WTC11 (cell line): Measurements from ENCODE around the gene NHERF1. TPM values are rescaled to one million over a fixed set of nuclear protein-coding genes. Genes with fewer than 3 reads are reported as not detected.

Experiments
- ATAC-seq: fragments of 200-7000 bp; cut with Tn5 transposase; 2 replicates; pipeline ENCODE4 v1.10.0; 2021; ENCODE audit warnings: mild to moderate bottlenecking, moderate library complexity
- CTCF ChIA-PET: fragments of 300-600 bp; sonication (Branson Sonifier 250); formaldehyde crosslinking; loops from one replicate; lab custom pipeline; 2021; ENCODE audit warnings: antibody characterized with exemption; lab: Charles Lee
- POLR2A ChIA-PET: fragments of 350-600 bp; sonication (Branson Sonifier 250); formaldehyde crosslinking; loops from one replicate; lab custom pipeline; 2021; ENCODE audit warnings: antibody characterized with exemption; lab: Charles Lee
- DNase-seq: peaks from one replicate; pipeline ENCODE4 v3.0.0; 2021; ENCODE audit warnings: low spot score
- H3K27ac Mint-ChIP-seq: 2 replicates; pipeline ENCODE4 v1.8.0; 2021; ENCODE audit warnings: mixed read lengths
- H3K27me3 Mint-ChIP-seq: 2 replicates; pipeline ENCODE4 v1.8.0; 2021; ENCODE audit warnings: low read depth, mild to moderate bottlenecking, moderate library complexity, mixed read lengths
- H3K36me3 Mint-ChIP-seq: 2 replicates; pipeline ENCODE4 v1.8.0; 2021; ENCODE audit warnings: mixed read lengths
- H3K4me1 Mint-ChIP-seq: 2 replicates; pipeline ENCODE4 v1.8.0; 2022; ENCODE audit warnings: mixed read lengths
- H3K4me3 Mint-ChIP-seq: 2 replicates; pipeline ENCODE4 v1.8.0; 2021; ENCODE audit warnings: mild to moderate bottlenecking, moderate library complexity, mixed read lengths
- H3K9me3 Mint-ChIP-seq: 2 replicates; pipeline ENCODE4 v1.8.0; 2021; ENCODE audit warnings: mixed read lengths
- NFE2L1 ChIP-seq: sonication (generic); formaldehyde crosslinking; IDR thresholded peaks from 2 replicates; pipeline ENCODE4 v1.8.1; 2023; ENCODE audit warnings: missing genetic modification reagents
- NFYB ChIP-seq: sonication (generic); formaldehyde crosslinking; conservative IDR thresholded peaks from 2 replicates; pipeline ENCODE4 v1.8.0; 2022; ENCODE audit warnings: low read depth, missing genetic modification reagents
- NR3C1 ChIP-seq: sonication (generic); formaldehyde crosslinking; conservative IDR thresholded peaks from 2 replicates; pipeline ENCODE4 v1.8.1; 2023; ENCODE audit warnings: low read depth, mild to moderate bottlenecking, missing genetic modification reagents
- SP1 ChIP-seq: sonication (generic); formaldehyde crosslinking; conservative IDR thresholded peaks from 2 replicates; pipeline ENCODE4 v1.8.1; 2022; ENCODE audit warnings: missing genetic modification reagents
- TCF7 ChIP-seq: sonication (generic); formaldehyde crosslinking; IDR thresholded peaks from 2 replicates; pipeline ENCODE4 v1.8.0; 2022; ENCODE audit warnings: mild to moderate bottlenecking, low read depth, missing genetic modification reagents, moderate library complexity
- TEAD1 ChIP-seq: sonication (generic); formaldehyde crosslinking; IDR thresholded peaks from 2 replicates; pipeline ENCODE4 v1.8.0; 2022; ENCODE audit warnings: mild to moderate bottlenecking, missing genetic modification reagents
- total RNA-seq: library from RNA; stranded (reverse); gene quantifications from 3 replicates; pipeline ENCODE4 v1.2.3, GENCODE V29; 2021
- TF ChIP-seq, protein P1 (sequence below): sonication (generic); formaldehyde crosslinking; IDR thresholded peaks from 2 replicates; pipeline ENCODE4 v1.8.1; 2022; ENCODE audit warnings: mild to moderate bottlenecking, missing genetic modification reagents, moderate library complexity, borderline replicate concordance
- TF ChIP-seq, protein P2 (sequence below): sonication (generic); formaldehyde crosslinking; IDR thresholded peaks from 2 replicates; pipeline ENCODE4 v1.8.1; 2022; ENCODE audit warnings: low read depth, mild to moderate bottlenecking, moderate library complexity, missing genetic modification reagents, borderline replicate concordance
- TF ChIP-seq, protein P3 (sequence below): fragments of 200-600 bp; IDR thresholded peaks from 2 replicates; pipeline ENCODE4 v1.8.0; 2022; ENCODE audit warnings: antibody characterized with exemption
- TF ChIP-seq, protein P4 (sequence below): sonication (generic); formaldehyde crosslinking; IDR thresholded peaks from 2 replicates; pipeline ENCODE4 v1.8.0; 2022; ENCODE audit warnings: missing genetic modification reagents
- TF ChIP-seq, protein P5 (sequence below): sonication (generic); formaldehyde crosslinking; IDR thresholded peaks from 2 replicates; pipeline ENCODE4 v1.8.0; 2023; ENCODE audit warnings: mild to moderate bottlenecking, missing genetic modification reagents
- TF ChIP-seq, protein P6 (sequence below): fragments of 250-450 bp; sonication (Bioruptor Pico); IDR thresholded peaks from 2 replicates; pipeline ENCODE4 v1.9.0; 2021; ENCODE audit warnings: mild to moderate bottlenecking

The NHERF1 gene
- total RNA-seq, 1 experiment from 2014 or later = 111 TPM

DNA sequence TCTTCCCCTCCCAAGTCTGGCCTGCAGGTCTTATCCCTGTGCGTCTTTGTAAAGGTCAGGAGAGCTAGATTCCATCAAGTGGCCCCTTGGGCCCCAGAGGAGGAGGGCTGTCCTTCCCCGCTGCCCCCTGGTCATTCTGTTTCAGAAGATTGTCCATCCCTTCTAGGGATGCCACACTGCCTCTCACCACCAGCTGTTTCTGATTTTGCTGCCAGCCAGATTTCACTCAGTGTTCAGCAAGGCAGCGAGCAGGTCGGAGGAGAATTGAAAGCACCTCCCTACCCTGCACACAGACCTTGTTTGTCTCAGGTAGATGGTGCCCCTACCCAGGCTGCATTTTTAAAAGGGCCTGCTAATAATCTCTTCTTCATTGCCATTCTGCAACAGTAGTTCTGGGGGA, 49.4 kb downstream of the NHERF1 start (continued):
- TF ChIP-seq, protein P1, sequence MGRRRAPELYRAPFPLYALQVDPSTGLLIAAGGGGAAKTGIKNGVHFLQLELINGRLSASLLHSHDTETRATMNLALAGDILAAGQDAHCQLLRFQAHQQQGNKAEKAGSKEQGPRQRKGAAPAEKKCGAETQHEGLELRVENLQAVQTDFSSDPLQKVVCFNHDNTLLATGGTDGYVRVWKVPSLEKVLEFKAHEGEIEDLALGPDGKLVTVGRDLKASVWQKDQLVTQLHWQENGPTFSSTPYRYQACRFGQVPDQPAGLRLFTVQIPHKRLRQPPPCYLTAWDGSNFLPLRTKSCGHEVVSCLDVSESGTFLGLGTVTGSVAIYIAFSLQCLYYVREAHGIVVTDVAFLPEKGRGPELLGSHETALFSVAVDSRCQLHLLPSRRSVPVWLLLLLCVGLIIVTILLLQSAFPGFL (CRISPR knock-in tag) = no peak
- TF ChIP-seq NFE2L1 (no peak), SP1 (no peak), TEAD1 (CRISPR knock-in tag) (no peak)
- TF ChIP-seq, protein P2, sequence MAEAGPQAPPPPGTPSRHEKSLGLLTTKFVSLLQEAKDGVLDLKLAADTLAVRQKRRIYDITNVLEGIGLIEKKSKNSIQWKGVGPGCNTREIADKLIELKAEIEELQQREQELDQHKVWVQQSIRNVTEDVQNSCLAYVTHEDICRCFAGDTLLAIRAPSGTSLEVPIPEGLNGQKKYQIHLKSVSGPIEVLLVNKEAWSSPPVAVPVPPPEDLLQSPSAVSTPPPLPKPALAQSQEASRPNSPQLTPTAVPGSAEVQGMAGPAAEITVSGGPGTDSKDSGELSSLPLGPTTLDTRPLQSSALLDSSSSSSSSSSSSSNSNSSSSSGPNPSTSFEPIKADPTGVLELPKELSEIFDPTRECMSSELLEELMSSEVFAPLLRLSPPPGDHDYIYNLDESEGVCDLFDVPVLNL (CRISPR knock-in tag) = no peak
- TF ChIP-seq, all 79 proteins: peak for 0

DNA sequence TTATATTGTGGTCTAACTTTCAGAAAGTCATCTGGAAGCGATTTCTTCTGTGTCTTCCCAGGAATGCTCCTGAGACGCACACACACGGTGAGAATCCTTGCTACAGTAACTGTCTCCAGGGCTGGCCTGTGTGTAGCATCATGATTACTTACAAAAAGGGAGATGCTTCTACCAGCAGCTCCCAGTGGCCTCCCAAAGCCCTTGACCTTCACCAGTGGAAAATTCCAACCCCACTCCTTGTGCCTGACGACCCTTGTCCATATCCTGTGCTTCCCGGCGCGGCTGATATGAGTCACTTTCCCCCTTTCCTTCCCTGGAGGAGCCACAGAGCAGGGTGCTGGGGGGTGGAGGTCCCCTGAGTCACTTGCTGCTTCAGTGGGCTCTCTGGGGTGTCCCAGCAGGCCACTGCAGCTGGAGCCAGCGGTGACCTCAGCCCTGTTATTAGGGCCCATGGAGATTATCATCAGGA, 49.8 kb downstream of the NHERF1 start:
- DNase-seq = no peak
- TF ChIP-seq, protein P3, sequence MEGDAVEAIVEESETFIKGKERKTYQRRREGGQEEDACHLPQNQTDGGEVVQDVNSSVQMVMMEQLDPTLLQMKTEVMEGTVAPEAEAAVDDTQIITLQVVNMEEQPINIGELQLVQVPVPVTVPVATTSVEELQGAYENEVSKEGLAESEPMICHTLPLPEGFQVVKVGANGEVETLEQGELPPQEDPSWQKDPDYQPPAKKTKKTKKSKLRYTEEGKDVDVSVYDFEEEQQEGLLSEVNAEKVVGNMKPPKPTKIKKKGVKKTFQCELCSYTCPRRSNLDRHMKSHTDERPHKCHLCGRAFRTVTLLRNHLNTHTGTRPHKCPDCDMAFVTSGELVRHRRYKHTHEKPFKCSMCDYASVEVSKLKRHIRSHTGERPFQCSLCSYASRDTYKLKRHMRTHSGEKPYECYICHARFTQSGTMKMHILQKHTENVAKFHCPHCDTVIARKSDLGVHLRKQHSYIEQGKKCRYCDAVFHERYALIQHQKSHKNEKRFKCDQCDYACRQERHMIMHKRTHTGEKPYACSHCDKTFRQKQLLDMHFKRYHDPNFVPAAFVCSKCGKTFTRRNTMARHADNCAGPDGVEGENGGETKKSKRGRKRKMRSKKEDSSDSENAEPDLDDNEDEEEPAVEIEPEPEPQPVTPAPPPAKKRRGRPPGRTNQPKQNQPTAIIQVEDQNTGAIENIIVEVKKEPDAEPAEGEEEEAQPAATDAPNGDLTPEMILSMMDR = no peak
- TF ChIP-seq, protein P4, sequence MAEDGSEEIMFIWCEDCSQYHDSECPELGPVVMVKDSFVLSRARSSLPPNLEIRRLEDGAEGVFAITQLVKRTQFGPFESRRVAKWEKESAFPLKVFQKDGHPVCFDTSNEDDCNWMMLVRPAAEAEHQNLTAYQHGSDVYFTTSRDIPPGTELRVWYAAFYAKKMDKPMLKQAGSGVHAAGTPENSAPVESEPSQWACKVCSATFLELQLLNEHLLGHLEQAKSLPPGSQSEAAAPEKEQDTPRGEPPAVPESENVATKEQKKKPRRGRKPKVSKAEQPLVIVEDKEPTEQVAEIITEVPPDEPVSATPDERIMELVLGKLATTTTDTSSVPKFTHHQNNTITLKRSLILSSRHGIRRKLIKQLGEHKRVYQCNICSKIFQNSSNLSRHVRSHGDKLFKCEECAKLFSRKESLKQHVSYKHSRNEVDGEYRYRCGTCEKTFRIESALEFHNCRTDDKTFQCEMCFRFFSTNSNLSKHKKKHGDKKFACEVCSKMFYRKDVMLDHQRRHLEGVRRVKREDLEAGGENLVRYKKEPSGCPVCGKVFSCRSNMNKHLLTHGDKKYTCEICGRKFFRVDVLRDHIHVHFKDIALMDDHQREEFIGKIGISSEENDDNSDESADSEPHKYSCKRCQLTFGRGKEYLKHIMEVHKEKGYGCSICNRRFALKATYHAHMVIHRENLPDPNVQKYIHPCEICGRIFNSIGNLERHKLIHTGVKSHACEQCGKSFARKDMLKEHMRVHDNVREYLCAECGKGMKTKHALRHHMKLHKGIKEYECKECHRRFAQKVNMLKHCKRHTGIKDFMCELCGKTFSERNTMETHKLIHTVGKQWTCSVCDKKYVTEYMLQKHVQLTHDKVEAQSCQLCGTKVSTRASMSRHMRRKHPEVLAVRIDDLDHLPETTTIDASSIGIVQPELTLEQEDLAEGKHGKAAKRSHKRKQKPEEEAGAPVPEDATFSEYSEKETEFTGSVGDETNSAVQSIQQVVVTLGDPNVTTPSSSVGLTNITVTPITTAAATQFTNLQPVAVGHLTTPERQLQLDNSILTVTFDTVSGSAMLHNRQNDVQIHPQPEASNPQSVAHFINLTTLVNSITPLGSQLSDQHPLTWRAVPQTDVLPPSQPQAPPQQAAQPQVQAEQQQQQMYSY (CRISPR knock-in tag) = no peak
- TF ChIP-seq, protein P5, sequence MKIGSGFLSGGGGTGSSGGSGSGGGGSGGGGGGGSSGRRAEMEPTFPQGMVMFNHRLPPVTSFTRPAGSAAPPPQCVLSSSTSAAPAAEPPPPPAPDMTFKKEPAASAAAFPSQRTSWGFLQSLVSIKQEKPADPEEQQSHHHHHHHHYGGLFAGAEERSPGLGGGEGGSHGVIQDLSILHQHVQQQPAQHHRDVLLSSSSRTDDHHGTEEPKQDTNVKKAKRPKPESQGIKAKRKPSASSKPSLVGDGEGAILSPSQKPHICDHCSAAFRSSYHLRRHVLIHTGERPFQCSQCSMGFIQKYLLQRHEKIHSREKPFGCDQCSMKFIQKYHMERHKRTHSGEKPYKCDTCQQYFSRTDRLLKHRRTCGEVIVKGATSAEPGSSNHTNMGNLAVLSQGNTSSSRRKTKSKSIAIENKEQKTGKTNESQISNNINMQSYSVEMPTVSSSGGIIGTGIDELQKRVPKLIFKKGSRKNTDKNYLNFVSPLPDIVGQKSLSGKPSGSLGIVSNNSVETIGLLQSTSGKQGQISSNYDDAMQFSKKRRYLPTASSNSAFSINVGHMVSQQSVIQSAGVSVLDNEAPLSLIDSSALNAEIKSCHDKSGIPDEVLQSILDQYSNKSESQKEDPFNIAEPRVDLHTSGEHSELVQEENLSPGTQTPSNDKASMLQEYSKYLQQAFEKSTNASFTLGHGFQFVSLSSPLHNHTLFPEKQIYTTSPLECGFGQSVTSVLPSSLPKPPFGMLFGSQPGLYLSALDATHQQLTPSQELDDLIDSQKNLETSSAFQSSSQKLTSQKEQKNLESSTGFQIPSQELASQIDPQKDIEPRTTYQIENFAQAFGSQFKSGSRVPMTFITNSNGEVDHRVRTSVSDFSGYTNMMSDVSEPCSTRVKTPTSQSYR (CRISPR knock-in tag) = no peak
- TF ChIP-seq TCF7 (CRISPR knock-in tag) = no peak
- TF ChIP-seq TEAD1 (CRISPR knock-in tag) = no peak
- TF ChIP-seq, protein P6, sequence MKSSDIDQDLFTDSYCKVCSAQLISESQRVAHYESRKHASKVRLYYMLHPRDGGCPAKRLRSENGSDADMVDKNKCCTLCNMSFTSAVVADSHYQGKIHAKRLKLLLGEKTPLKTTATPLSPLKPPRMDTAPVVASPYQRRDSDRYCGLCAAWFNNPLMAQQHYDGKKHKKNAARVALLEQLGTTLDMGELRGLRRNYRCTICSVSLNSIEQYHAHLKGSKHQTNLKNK (CRISPR knock-in tag) = no peak
- TF ChIP-seq NFYB (CRISPR knock-in tag) = no peak
- TF ChIP-seq NR3C1 (CRISPR knock-in tag) = no peak
- no peak for TF ChIP-seq SP1
- ChIA-PET CTCF (interaction anchor here (1.3 kb wide), 1 partner anchor 64 kb away, joined by 3 read pairs; no protein-coding TSS in a partner anchor), POLR2A (no interaction called here)
- Mint-ChIP-seq H3K27me3 (no peaks in the 10 kb centered on the region), H3K27ac (no peak overlapping the region), H3K9me3 (no peaks in the 10 kb centered on the region), H3K4me1 (no peaks in the 10 kb centered on the region), H3K36me3 (peaks cover 15% of the 10 kb centered on the region), H3K4me3 (no peak overlapping the region)
- ATAC-seq = no peak
